ENCODE measurements around the gene LHFPL2. TPM values are rescaled to one million over a fixed set of nuclear protein-coding genes. Genes with fewer than 3 reads are reported as not detected.

LHFPL2 gene
- total and polyA plus RNA-seq, 12 donors: 2.4 to 14.9 (median 5.1) TPM

- 97 to 100% methylated on average over 1 of the region's 1 CpG for WGBS, 2 donors
- Histone ChIP-seq H3K4me3 (no peak overlapping the region), H3K36me3 (peaks cover 0 to 41% (median 0%) of the 10 kb centered on the region in 9 donors), H3K27ac (no peak overlapping the region), H3K9me3 (no peaks in the 10 kb centered on the region), H3K4me1 (peaks cover 0 to 51% (median 30%) of the 10 kb centered on the region in 9 donors), H3K27me3 (no peaks in the 10 kb centered on the region)
- DNase-seq: no peak
- TF ChIP-seq, protein P1, sequence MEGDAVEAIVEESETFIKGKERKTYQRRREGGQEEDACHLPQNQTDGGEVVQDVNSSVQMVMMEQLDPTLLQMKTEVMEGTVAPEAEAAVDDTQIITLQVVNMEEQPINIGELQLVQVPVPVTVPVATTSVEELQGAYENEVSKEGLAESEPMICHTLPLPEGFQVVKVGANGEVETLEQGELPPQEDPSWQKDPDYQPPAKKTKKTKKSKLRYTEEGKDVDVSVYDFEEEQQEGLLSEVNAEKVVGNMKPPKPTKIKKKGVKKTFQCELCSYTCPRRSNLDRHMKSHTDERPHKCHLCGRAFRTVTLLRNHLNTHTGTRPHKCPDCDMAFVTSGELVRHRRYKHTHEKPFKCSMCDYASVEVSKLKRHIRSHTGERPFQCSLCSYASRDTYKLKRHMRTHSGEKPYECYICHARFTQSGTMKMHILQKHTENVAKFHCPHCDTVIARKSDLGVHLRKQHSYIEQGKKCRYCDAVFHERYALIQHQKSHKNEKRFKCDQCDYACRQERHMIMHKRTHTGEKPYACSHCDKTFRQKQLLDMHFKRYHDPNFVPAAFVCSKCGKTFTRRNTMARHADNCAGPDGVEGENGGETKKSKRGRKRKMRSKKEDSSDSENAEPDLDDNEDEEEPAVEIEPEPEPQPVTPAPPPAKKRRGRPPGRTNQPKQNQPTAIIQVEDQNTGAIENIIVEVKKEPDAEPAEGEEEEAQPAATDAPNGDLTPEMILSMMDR (IDR thresholded peaks at IDR 0.05): no peak
- intact Hi-C loops (cut with DNase I): no loop called here
- no peak for ATAC-seq
Observed at GRCh38 chr5:78482948-78483347, 165.6 kb downstream of the LHFPL2 start.

DNA sequence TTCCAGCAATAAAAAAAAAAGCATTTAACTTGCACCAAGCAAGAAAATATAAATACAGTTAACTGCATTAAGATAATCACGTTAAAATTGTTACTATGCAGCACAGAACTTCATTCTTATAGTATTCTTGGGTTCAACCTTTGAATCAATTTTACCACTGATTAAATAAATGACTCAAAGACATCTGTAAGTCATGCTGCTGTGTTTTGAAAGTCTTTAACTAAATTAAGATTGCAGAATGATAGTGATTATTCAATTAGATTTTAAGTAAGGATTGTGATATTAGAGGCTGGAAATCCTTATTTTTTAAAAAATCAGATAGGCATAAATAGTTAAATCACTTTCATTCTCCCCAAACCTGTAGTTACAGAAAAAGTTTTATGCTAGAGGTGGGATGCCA is 171.8 kb downstream of the LHFPL2 start:
- Histone ChIP-seq H3K9me3 (no peaks in the 10 kb centered on the region), H3K36me3 (peaks cover 0 to 33% (median 0%) of the 10 kb centered on the region in 9 donors), H3K27me3 (no peaks in the 10 kb centered on the region), H3K4me3 (no peak overlapping the region), H3K4me1 (no peaks in the 10 kb centered on the region), H3K27ac (no peak overlapping the region)
- ATAC-seq: no peak
- no peak for DNase-seq
- 94 to 98% methylated on average over 1 of the region's 1 CpG for WGBS, 2 donors
- intact Hi-C loops (cut with DNase I): loop anchor here in 3 of 10 donors (10.0 kb wide), 2 partner anchors 48 to 168 kb away; partner anchors contain the start of gene LHFPL2 (in 2 of the 3)
- TF ChIP-seq, protein P1 (IDR thresholded peaks at IDR 0.05): no peak

DNA sequence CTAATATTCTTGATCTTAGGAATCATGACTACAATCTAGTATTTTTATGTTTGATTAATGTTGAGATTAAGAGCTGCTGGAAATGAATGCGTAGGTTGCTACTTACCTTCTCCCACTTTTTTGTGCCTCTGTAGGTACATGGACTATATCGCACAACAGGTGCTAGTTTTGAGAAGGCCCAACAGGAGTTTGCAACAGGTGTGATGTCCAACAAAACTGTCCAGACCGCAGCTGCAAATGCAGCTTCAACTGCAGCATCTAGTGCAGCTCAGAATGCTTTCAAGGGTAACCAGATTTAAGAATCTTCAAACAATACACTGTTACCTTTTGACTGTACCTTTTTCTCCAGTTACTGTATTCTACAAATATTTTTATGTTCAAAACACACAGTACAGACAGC is 173.2 kb downstream of the LHFPL2 start:
- Histone ChIP-seq H3K36me3 (peaks cover 0 to 25% (median 0%) of the 10 kb centered on the region in 9 donors), H3K4me3 (no peak overlapping the region), H3K27ac (no peak overlapping the region), H3K27me3 (no peaks in the 10 kb centered on the region), H3K4me1 (no peaks in the 10 kb centered on the region), H3K9me3 (no peaks in the 10 kb centered on the region)
- DNase-seq (no peak), ATAC-seq (no peak)
- intact Hi-C loops (cut with DNase I): loop anchor here in 3 of 10 donors (10.0 kb wide), 2 partner anchors 49 to 169 kb away; partner anchors contain the start of gene LHFPL2 (in 2 of the 3)
- TF ChIP-seq, protein P1 (IDR thresholded peaks at IDR 0.05): no peak
- 97 to 98% methylated on average over 3 of the region's 3 CpGs for WGBS, 2 donors

- WGBS, 2 donors: 96 to 97% methylated on average over 1 of the region's 1 CpG
- Histone ChIP-seq H3K36me3 (peaks cover 0 to 25% (median 0%) of the 10 kb centered on the region in 9 donors), H3K27ac (no peak overlapping the region), H3K4me1 (no peaks in the 10 kb centered on the region), H3K27me3 (no peaks in the 10 kb centered on the region), H3K4me3 (no peak overlapping the region), H3K9me3 (no peaks in the 10 kb centered on the region)
- no peak for ATAC-seq
- intact Hi-C loops (cut with DNase I): loop anchor here in 3 of 10 donors (10.0 kb wide), 2 partner anchors 51 to 171 kb away; partner anchors contain the start of gene LHFPL2 (in 2 of the 3)
- TF ChIP-seq, protein P1 (IDR thresholded peaks at IDR 0.05): no peak
- no peak for DNase-seq
Observed at GRCh38 chr5:78473751-78474150, 174.8 kb downstream of the LHFPL2 start.
